T-helper 1 cell treated with Interleukin-12 subunit alpha and Interleukin-12 subunit beta and Interleukin-4 antibody, amounts not matched to agents 30 μg/mL and 1 μg/mL, for 36 hours (primary cell): Measurements from ENCODE around the gene BCL11B.

Experiments
- H3K27ac Mint-ChIP-seq: one replicate; pipeline ENCODE4 v1.8.0; 2021; ENCODE audit warnings: mild to moderate bottlenecking, mixed read lengths
- H3K27me3 Mint-ChIP-seq: one replicate; pipeline ENCODE4 v1.8.0; 2021; ENCODE audit warnings: low read depth, mixed read lengths
- H3K36me3 Mint-ChIP-seq: one replicate; pipeline ENCODE4 v1.8.0; 2021; ENCODE audit warnings: low read depth, mixed read lengths
- H3K4me1 Mint-ChIP-seq: one replicate; pipeline ENCODE4 v1.8.0; 2021; ENCODE audit warnings: low read depth, mixed read lengths
- H3K4me3 Mint-ChIP-seq: one replicate; pipeline ENCODE4 v1.8.0; 2021; ENCODE audit warnings: mild to moderate bottlenecking, moderate library complexity, mixed read lengths
- H3K9me3 Mint-ChIP-seq: one replicate; pipeline ENCODE4 v1.8.0; 2021; ENCODE audit warnings: mixed read lengths

BCL11B gene

GRCh38 chr14:99246536-99247097 lies 25.4 kb downstream of the BCL11B start:
- peak overlapping the region; percentile 89 for H3K4me3 Mint-ChIP-seq
- no peaks in the 10 kb centered on the region for H3K27me3 Mint-ChIP-seq

GRCh38 chr14:99245564-99246511 lies 26.2 kb downstream of the BCL11B start:
- H3K9me3 Mint-ChIP-seq = no peaks in the 10 kb centered on the region
- peaks cover 43% of the 10 kb centered on the region for H3K36me3 Mint-ChIP-seq
- H3K27ac Mint-ChIP-seq = peak overlapping the region; percentile 98
- peak overlapping the region; percentile 86 for H3K4me3 Mint-ChIP-seq
- peaks cover 83% of the 10 kb centered on the region for H3K4me1 Mint-ChIP-seq
- H3K27me3 Mint-ChIP-seq = no peaks in the 10 kb centered on the region

More at GRCh38 chr14:99246536-99247097, 25.4 kb downstream of the BCL11B start:
- Mint-ChIP-seq H3K36me3 (peaks cover 43% of the 10 kb centered on the region), H3K27ac (peak overlapping the region; percentile 98), H3K9me3 (no peaks in the 10 kb centered on the region), H3K4me1 (peaks cover 82% of the 10 kb centered on the region)

GRCh38 chr14:99244941-99245563 lies 26.9 kb downstream of the BCL11B start:
- Mint-ChIP-seq H3K4me3 (peak overlapping the region; percentile 86), H3K4me1 (peaks cover 82% of the 10 kb centered on the region), H3K36me3 (peaks cover 46% of the 10 kb centered on the region), H3K9me3 (no peaks in the 10 kb centered on the region), H3K27me3 (no peaks in the 10 kb centered on the region), H3K27ac (peak overlapping the region; percentile 98)

GRCh38 chr14:99244367-99244901 lies 27.6 kb downstream of the BCL11B start:
- Mint-ChIP-seq H3K27ac (peak overlapping the region; percentile 98), H3K4me3 (peak overlapping the region; percentile 86), H3K9me3 (no peaks in the 10 kb centered on the region), H3K36me3 (peaks cover 50% of the 10 kb centered on the region), H3K4me1 (peaks cover 84% of the 10 kb centered on the region), H3K27me3 (no peaks in the 10 kb centered on the region)

- no peaks in the 10 kb centered on the region for H3K27me3 Mint-ChIP-seq
- H3K4me1 Mint-ChIP-seq = peaks cover 84% of the 10 kb centered on the region
- H3K4me3 Mint-ChIP-seq = peak overlapping the region; percentile 86
- peak overlapping the region; percentile 98 for H3K27ac Mint-ChIP-seq
- H3K9me3 Mint-ChIP-seq = no peaks in the 10 kb centered on the region
- peaks cover 49% of the 10 kb centered on the region for H3K36me3 Mint-ChIP-seq
Observed at GRCh38 chr14:99242816-99243721, 28.9 kb downstream of the BCL11B start.

GRCh38 chr14:99242238-99242637 lies 29.8 kb downstream of the BCL11B start:
- Mint-ChIP-seq H3K4me1 (peaks cover 82% of the 10 kb centered on the region), H3K9me3 (no peaks in the 10 kb centered on the region), H3K4me3 (peak overlapping the region; percentile 86), H3K27me3 (no peaks in the 10 kb centered on the region), H3K27ac (peak overlapping the region; percentile 98), H3K36me3 (peaks cover 52% of the 10 kb centered on the region)

GRCh38 chr14:99241325-99242010 lies 30.5 kb downstream of the BCL11B start:
- Mint-ChIP-seq H3K4me3 (peak overlapping the region; percentile 86), H3K27ac (peak overlapping the region; percentile 98), H3K36me3 (peaks cover 47% of the 10 kb centered on the region), H3K4me1 (peaks cover 82% of the 10 kb centered on the region), H3K27me3 (no peaks in the 10 kb centered on the region), H3K9me3 (no peaks in the 10 kb centered on the region)

- Mint-ChIP-seq H3K27me3 (no peaks in the 10 kb centered on the region), H3K36me3 (peaks cover 50% of the 10 kb centered on the region), H3K9me3 (no peaks in the 10 kb centered on the region), H3K4me3 (peak overlapping the region; percentile 86), H3K27ac (peak overlapping the region; percentile 98), H3K4me1 (peaks cover 89% of the 10 kb centered on the region)
Observed at GRCh38 chr14:99240627-99241324, 31.2 kb downstream of the BCL11B start.

- Mint-ChIP-seq H3K4me1 (peaks cover 94% of the 10 kb centered on the region), H3K9me3 (no peaks in the 10 kb centered on the region), H3K27ac (peak overlapping the region; percentile 98), H3K36me3 (peaks cover 50% of the 10 kb centered on the region), H3K27me3 (no peaks in the 10 kb centered on the region), H3K4me3 (peak overlapping the region; percentile 86)
Observed at GRCh38 chr14:99239661-99240092, 32.3 kb downstream of the BCL11B start.

- Mint-ChIP-seq H3K27me3 (no peaks in the 10 kb centered on the region), H3K4me3 (peak overlapping the region; percentile 86), H3K27ac (peak overlapping the region; percentile 98), H3K36me3 (peaks cover 39% of the 10 kb centered on the region), H3K4me1 (peaks cover 94% of the 10 kb centered on the region), H3K9me3 (no peaks in the 10 kb centered on the region)
Observed at GRCh38 chr14:99238216-99238615, 33.8 kb downstream of the BCL11B start.

- no peaks in the 10 kb centered on the region for H3K9me3 Mint-ChIP-seq
- peaks cover 94% of the 10 kb centered on the region for H3K4me1 Mint-ChIP-seq
- no peaks in the 10 kb centered on the region for H3K27me3 Mint-ChIP-seq
- H3K27ac Mint-ChIP-seq = peak overlapping the region; percentile 98
- H3K36me3 Mint-ChIP-seq = peaks cover 40% of the 10 kb centered on the region
- H3K4me3 Mint-ChIP-seq = peak overlapping the region; percentile 86
Observed at GRCh38 chr14:99237288-99237687, 34.7 kb downstream of the BCL11B start.

GRCh38 chr14:99236386-99237138 lies 35.4 kb downstream of the BCL11B start:
- Mint-ChIP-seq H3K4me3 (peak overlapping the region; percentile 86), H3K9me3 (no peaks in the 10 kb centered on the region), H3K27me3 (no peaks in the 10 kb centered on the region), H3K36me3 (peaks cover 40% of the 10 kb centered on the region), H3K4me1 (peaks cover 91% of the 10 kb centered on the region), H3K27ac (peak overlapping the region; percentile 98)
